Liver (tissue), 9 donors: ENCODE data around the gene RNF152. TPM values are rescaled to one million over a fixed set of nuclear protein-coding genes. Genes with fewer than 3 reads are reported as not detected.

ENCODE experiments used
- DNase-seq: peaks from one replicate; pipeline ENCODE4 v3.0.0-alpha.2; 2017; ENCODE audit warnings: low spot score
- H3K27ac ChIP-seq, 2 donors: one replicate each; pipeline ENCODE4 v1.7.0; 2013; ENCODE audit warnings: inconsistent platforms in 2 of 2, low read length in 2 of 2, control low read depth in 1 of 2, low read depth in 1 of 2, mild to moderate bottlenecking in 1 of 2
- H3K27me3 ChIP-seq, 4 donors: one replicate each; pipeline versions ENCODE4 v1.6.1 to v1.7.0; 2013; ENCODE audit warnings: low read length in 3 of 4, inconsistent platforms in 1 of 4, mild to moderate bottlenecking in 1 of 4, moderate library complexity in 1 of 4; ENCODE audit not compliant: control insufficient read depth in 4 of 4, insufficient read depth in 4 of 4
- H3K36me3 ChIP-seq, 4 donors: one replicate each; pipeline versions ENCODE4 v1.6.1 to v1.7.0; 2013; ENCODE audit warnings: low read length in 3 of 4, mild to moderate bottlenecking in 3 of 4, low read depth in 1 of 4, moderate library complexity in 1 of 4; ENCODE audit not compliant: control insufficient read depth in 4 of 4, insufficient read depth in 3 of 4
- H3K4me1 ChIP-seq, 4 donors: one replicate each; pipeline versions ENCODE4 v1.6.1 to v1.7.0; 2013; ENCODE audit warnings: low read length in 3 of 4, mild to moderate bottlenecking in 3 of 4, moderate library complexity in 1 of 4; ENCODE audit not compliant: control insufficient read depth in 4 of 4, insufficient read depth in 4 of 4
- H3K4me3 ChIP-seq, 3 donors: one replicate each; pipeline versions ENCODE4 v1.6.1 to v1.7.0; 2013; ENCODE audit warnings: low read length in 3 of 3, control low read depth in 1 of 3, low read depth in 1 of 3, mild to moderate bottlenecking in 1 of 3
- H3K9ac ChIP-seq, 2 donors: one replicate each; pipeline ENCODE4 v1.7.0; 2013; ENCODE audit warnings: low read length in 2 of 2, mild to moderate bottlenecking in 2 of 2, moderate library complexity in 2 of 2, control low read depth in 1 of 2, low read depth in 1 of 2
- H3K9me3 ChIP-seq, 4 donors: one replicate each; pipeline versions ENCODE4 v1.6.1 to v1.7.0; 2013; ENCODE audit warnings: low read length in 3 of 4; ENCODE audit not compliant: control insufficient read depth in 4 of 4
- EGR1 ChIP-seq, 2 donors: IDR thresholded peaks; 2 replicates each; pipeline ENCODE4 v1.6.1; 2016 to 2018; ENCODE audit warnings: antibody characterized with exemption in 2 of 2, low read depth in 2 of 2
- FOXA1 ChIP-seq: IDR thresholded peaks from 2 replicates; pipeline ENCODE4 v1.6.1; 2016; ENCODE audit warnings: antibody characterized with exemption
- FOXA2 ChIP-seq: IDR thresholded peaks from 2 replicates; pipeline ENCODE4 v1.6.1; 2016; ENCODE audit warnings: antibody characterized with exemption
- GABPA ChIP-seq, 2 donors: IDR thresholded peaks in 1 of 2; conservative IDR thresholded peaks in 1 of 2; 2 replicates each; pipeline ENCODE4 v1.6.1; 2016; ENCODE audit warnings: antibody characterized with exemption in 2 of 2, mild to moderate bottlenecking in 1 of 2, moderate library complexity in 1 of 2
- HNF4A ChIP-seq, 2 donors: conservative IDR thresholded peaks; 2 replicates each; pipeline ENCODE4 v1.6.1; 2016; ENCODE audit warnings: antibody characterized with exemption in 2 of 2, mild to moderate bottlenecking in 2 of 2
- HNF4G ChIP-seq: IDR thresholded peaks from 2 replicates; pipeline ENCODE4 v1.6.1; 2016; ENCODE audit warnings: antibody characterized with exemption
- JUND ChIP-seq, 2 donors: IDR thresholded peaks; 2 replicates each; pipeline ENCODE4 v1.6.1; 2016; ENCODE audit warnings: antibody characterized with exemption in 2 of 2
- NR2F2 ChIP-seq: IDR thresholded peaks from 2 replicates; pipeline ENCODE4 v1.6.1; 2016; ENCODE audit warnings: antibody characterized with exemption
- RAD21 ChIP-seq, 2 donors: IDR thresholded peaks; 2 replicates each; pipeline ENCODE4 v1.6.1; 2016; ENCODE audit warnings: antibody characterized with exemption in 2 of 2, mild to moderate bottlenecking in 2 of 2
- RXRA ChIP-seq, 2 donors: IDR thresholded peaks; 2 replicates each; pipeline ENCODE4 v1.6.1; 2017 to 2018; ENCODE audit warnings: antibody characterized with exemption in 2 of 2, mild to moderate bottlenecking in 1 of 2
- SP1 ChIP-seq: IDR thresholded peaks from 2 replicates; pipeline ENCODE4 v1.6.1; 2018; ENCODE audit warnings: antibody characterized with exemption, mild to moderate bottlenecking
- TAF1 ChIP-seq: conservative IDR thresholded peaks from 2 replicates; pipeline ENCODE4 v1.6.1; 2016; ENCODE audit warnings: antibody characterized with exemption, mild to moderate bottlenecking
- YY1 ChIP-seq: IDR thresholded peaks from 2 replicates; pipeline ENCODE4 v1.6.1; 2016; ENCODE audit warnings: antibody characterized with exemption, mild to moderate bottlenecking
- WGBS: extraction: QIAGEN DNeasy Blood & Tissue Kit; methylation state at CpG from one replicate; pipeline ENCODE4 v1.1.7; 2013; 5-methylcytosine and 5-hydroxymethylcytosine counted together
- polyA plus RNA-seq, 2 donors: library from polyadenylated mRNA; stranded (reverse) in 1 of 2; unstranded in 1 of 2; fragments of 200-250 nt in 1 of 2; fragments of >200 nt in 1 of 2; fragmentation: Nextera tagmentation in 1 of 2; extraction: Ambion mirVana in 1 of 2; gene quantifications; one replicate each; pipeline versions ENCODE4 v1.2.1 to v1.2.3, GENCODE V29; 2013 to 2015
- total RNA-seq, 2 donors: library from RNA; depleted of rRNA; stranded (reverse); fragments of >200 nt; gene quantifications; one replicate each; pipeline ENCODE4 v1.2.3, GENCODE V29; 2014
- TF ChIP-seq, protein P1 (sequence below): IDR thresholded peaks from 2 replicates; pipeline ENCODE4 v1.6.1; 2016; ENCODE audit warnings: antibody characterized with exemption
- TF ChIP-seq, protein P2 (sequence below): fragments of 150-350 bp; IDR thresholded peaks from 2 replicates; pipeline ENCODE4 v1.5.1; 2017; ENCODE audit warnings: improper control_type of control experiment, low read depth, low read length; ENCODE audit not compliant: missing input control
- TF ChIP-seq, protein P3 (sequence below): IDR thresholded peaks from 2 replicates; pipeline ENCODE4 v1.6.1; 2016; ENCODE audit warnings: antibody characterized with exemption
- TF ChIP-seq, protein P4 (sequence below): IDR thresholded peaks from 2 replicates; pipeline ENCODE4 v1.6.1; 2016; ENCODE audit warnings: antibody characterized with exemption, mild to moderate bottlenecking
- TF ChIP-seq, protein P5 (sequence below): IDR thresholded peaks from 2 replicates; pipeline ENCODE4 v1.6.1; 2016; ENCODE audit warnings: antibody characterized with exemption
- donor health status: healthy.
- donor health status: healthy.
- donor health status: healthy.
- donor health status: healthy.
- donor health status: healthy.

Gene RNF152
- total and polyA plus RNA-seq, 4 donors = 6.8 to 115 (median 10.6) TPM

DNA sequence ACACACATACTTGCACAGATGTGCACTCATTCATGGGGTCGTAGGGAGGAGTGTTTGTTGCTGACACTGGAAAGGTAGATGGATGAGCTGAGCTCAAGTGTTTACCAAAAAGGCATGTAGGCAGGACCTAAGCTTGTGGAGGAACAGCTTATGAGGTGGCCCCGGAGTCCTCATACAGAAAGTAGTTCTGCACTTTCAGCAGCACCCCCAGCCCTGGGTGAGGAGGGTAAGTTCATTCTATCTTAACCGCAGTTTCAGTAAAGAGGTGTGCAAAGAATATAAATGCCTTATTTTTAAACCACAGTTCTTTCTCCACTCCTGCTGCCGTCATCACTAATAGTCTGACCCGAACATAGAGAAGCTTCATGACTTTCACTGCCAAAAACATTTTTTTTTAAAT lies 31.7 kb upstream of the RNF152 start:
- no peaks in the 10 kb centered on the region for H3K4me1 ChIP-seq
- peaks cover 0 to 3% (median 0%) of the 10 kb centered on the region in 4 donors for H3K9me3 ChIP-seq
- H3K9ac ChIP-seq = no peak overlapping the region
- no peaks in the 10 kb centered on the region for H3K27me3 ChIP-seq
- no peaks in the 10 kb centered on the region for H3K36me3 ChIP-seq
- TF ChIP-seq TAF1 (no peak), FOXA2 (no peak), EGR1 (IDR thresholded peaks at IDR 0.05; ENCODE audit: low read depth in 2 of 2) (no peak), FOXA1 (no peak), YY1 (no peak), JUND (IDR thresholded peaks at IDR 0.05) (no peak), RAD21 (IDR thresholded peaks at IDR 0.05) (no peak), SP1 (no peak), RXRA (IDR thresholded peaks at IDR 0.05) (no peak), HNF4A (conservative IDR thresholded peaks at IDR 0.05) (no peak), HNF4G (no peak), GABPA (IDR thresholded peaks at IDR 0.05 in 1 of 2, conservative IDR thresholded peaks at IDR 0.05 in 1 of 2) (no peak), NR2F2 (no peak)
- TF ChIP-seq, protein P1, sequence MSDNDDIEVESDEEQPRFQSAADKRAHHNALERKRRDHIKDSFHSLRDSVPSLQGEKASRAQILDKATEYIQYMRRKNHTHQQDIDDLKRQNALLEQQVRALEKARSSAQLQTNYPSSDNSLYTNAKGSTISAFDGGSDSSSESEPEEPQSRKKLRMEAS = no peak
- TF ChIP-seq, protein P2, sequence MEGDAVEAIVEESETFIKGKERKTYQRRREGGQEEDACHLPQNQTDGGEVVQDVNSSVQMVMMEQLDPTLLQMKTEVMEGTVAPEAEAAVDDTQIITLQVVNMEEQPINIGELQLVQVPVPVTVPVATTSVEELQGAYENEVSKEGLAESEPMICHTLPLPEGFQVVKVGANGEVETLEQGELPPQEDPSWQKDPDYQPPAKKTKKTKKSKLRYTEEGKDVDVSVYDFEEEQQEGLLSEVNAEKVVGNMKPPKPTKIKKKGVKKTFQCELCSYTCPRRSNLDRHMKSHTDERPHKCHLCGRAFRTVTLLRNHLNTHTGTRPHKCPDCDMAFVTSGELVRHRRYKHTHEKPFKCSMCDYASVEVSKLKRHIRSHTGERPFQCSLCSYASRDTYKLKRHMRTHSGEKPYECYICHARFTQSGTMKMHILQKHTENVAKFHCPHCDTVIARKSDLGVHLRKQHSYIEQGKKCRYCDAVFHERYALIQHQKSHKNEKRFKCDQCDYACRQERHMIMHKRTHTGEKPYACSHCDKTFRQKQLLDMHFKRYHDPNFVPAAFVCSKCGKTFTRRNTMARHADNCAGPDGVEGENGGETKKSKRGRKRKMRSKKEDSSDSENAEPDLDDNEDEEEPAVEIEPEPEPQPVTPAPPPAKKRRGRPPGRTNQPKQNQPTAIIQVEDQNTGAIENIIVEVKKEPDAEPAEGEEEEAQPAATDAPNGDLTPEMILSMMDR = no peak
- TF ChIP-seq, protein P3, sequence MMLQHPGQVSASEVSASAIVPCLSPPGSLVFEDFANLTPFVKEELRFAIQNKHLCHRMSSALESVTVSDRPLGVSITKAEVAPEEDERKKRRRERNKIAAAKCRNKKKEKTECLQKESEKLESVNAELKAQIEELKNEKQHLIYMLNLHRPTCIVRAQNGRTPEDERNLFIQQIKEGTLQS = no peak
- TF ChIP-seq, protein P4, sequence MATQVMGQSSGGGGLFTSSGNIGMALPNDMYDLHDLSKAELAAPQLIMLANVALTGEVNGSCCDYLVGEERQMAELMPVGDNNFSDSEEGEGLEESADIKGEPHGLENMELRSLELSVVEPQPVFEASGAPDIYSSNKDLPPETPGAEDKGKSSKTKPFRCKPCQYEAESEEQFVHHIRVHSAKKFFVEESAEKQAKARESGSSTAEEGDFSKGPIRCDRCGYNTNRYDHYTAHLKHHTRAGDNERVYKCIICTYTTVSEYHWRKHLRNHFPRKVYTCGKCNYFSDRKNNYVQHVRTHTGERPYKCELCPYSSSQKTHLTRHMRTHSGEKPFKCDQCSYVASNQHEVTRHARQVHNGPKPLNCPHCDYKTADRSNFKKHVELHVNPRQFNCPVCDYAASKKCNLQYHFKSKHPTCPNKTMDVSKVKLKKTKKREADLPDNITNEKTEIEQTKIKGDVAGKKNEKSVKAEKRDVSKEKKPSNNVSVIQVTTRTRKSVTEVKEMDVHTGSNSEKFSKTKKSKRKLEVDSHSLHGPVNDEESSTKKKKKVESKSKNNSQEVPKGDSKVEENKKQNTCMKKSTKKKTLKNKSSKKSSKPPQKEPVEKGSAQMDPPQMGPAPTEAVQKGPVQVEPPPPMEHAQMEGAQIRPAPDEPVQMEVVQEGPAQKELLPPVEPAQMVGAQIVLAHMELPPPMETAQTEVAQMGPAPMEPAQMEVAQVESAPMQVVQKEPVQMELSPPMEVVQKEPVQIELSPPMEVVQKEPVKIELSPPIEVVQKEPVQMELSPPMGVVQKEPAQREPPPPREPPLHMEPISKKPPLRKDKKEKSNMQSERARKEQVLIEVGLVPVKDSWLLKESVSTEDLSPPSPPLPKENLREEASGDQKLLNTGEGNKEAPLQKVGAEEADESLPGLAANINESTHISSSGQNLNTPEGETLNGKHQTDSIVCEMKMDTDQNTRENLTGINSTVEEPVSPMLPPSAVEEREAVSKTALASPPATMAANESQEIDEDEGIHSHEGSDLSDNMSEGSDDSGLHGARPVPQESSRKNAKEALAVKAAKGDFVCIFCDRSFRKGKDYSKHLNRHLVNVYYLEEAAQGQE = no peak
- TF ChIP-seq, protein P5, sequence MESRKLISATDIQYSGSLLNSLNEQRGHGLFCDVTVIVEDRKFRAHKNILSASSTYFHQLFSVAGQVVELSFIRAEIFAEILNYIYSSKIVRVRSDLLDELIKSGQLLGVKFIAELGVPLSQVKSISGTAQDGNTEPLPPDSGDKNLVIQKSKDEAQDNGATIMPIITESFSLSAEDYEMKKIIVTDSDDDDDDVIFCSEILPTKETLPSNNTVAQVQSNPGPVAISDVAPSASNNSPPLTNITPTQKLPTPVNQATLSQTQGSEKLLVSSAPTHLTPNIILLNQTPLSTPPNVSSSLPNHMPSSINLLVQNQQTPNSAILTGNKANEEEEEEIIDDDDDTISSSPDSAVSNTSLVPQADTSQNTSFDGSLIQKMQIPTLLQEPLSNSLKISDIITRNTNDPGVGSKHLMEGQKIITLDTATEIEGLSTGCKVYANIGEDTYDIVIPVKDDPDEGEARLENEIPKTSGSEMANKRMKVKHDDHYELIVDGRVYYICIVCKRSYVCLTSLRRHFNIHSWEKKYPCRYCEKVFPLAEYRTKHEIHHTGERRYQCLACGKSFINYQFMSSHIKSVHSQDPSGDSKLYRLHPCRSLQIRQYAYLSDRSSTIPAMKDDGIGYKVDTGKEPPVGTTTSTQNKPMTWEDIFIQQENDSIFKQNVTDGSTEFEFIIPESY = no peak
- H3K4me3 ChIP-seq = no peak overlapping the region
- no peak overlapping the region for H3K27ac ChIP-seq
- no peak for DNase-seq
- WGBS = 61% methylated on average over 5 of the region's 5 CpGs
